NK-92 (cell line): ENCODE results near the gene PTGIR.

Source experiments
- DNase-seq: peaks from one replicate; lab custom pipeline; 2025; ENCODE audit not compliant: unreplicated experiment; lab: John Stamatoyannopoulos, UW

Gene PTGIR

GRCh38 chr19:46624958-46625661 lies at the start of gene PTGIR:
PTGIR (minus strand) TSS chr19:46625089; CDS start chr19:46624225, 864 bp downstream.
- no peak for DNase-seq

GRCh38 chr19:46670813-46671212 lies 45.9 kb upstream of the PTGIR start:
- no peak for DNase-seq

GRCh38 chr19:46668662-46669061 lies 43.8 kb upstream of the PTGIR start:
- no peak for DNase-seq

- no peak for DNase-seq
These were observed 40.2 kb upstream of the PTGIR start for GRCh38 chr19:46665072-46665471.

- DNase-seq, result peak; percentile 27
These were observed 37.1 kb upstream of the PTGIR start for GRCh38 chr19:46661735-46662592.

- DNase-seq, result peak; percentile 93
These were observed 36.3 kb upstream of the PTGIR start, which contains the start of gene DACT3 for GRCh38 chr19:46661020-46661731. DACT3 (minus strand) TSS chr19:46661182; CDS start chr19:46661064, 118 bp downstream.

- no peak for DNase-seq
These were observed 35.7 kb upstream of the PTGIR start for GRCh38 chr19:46660551-46661019.

- DNase-seq, result no peak
These were observed 35.2 kb upstream of the PTGIR start for GRCh38 chr19:46660008-46660517.

GRCh38 chr19:46659151-46660007 lies 34.5 kb upstream of the PTGIR start:
- DNase-seq, result no peak

- DNase-seq, result no peak
These were observed 31.7 kb upstream of the PTGIR start for GRCh38 chr19:46656541-46656940.

GRCh38 chr19:46654621-46655152 lies 29.8 kb upstream of the PTGIR start:
- no peak for DNase-seq

- no peak for DNase-seq
These were observed 25.6 kb upstream of the PTGIR start for GRCh38 chr19:46650445-46650844.

GRCh38 chr19:46648961-46649960 lies 24.4 kb upstream of the PTGIR start:
- no peak for DNase-seq

GRCh38 chr19:46648060-46648960 lies 23.4 kb upstream of the PTGIR start:
- DNase-seq, result no peak

GRCh38 chr19:46646402-46646801 lies 21.5 kb upstream of the PTGIR start:
- no peak for DNase-seq

GRCh38 chr19:46644720-46645119 lies 19.8 kb upstream of the PTGIR start:
- no peak for DNase-seq

- DNase-seq, result no peak
These were observed 15.8 kb upstream of the PTGIR start for GRCh38 chr19:46640656-46641055.
